Kidney epithelial cell (primary cell): ENCODE measurements around the gene EPN2. TPM values are rescaled to one million over a fixed set of nuclear protein-coding genes. Genes with fewer than 3 reads are reported as not detected.

Source experiments
- DNase-seq: peaks from one replicate; pipeline ENCODE4 v3.0.0-alpha.2; 2010; ENCODE audit warnings: low read depth
- H3K27me3 ChIP-seq: 2 replicates; pipeline ENCODE4 v1.6.0; 2011; ENCODE audit warnings: low read length; ENCODE audit not compliant: control insufficient read depth, insufficient read depth
- H3K36me3 ChIP-seq: 2 replicates; pipeline ENCODE4 v1.5.1; 2011; ENCODE audit warnings: low read length; ENCODE audit not compliant: control insufficient read depth, insufficient read depth
- H3K4me3 ChIP-seq: 2 replicates; pipeline ENCODE4 v1.5.1; 2011; ENCODE audit warnings: low read depth, mild to moderate bottlenecking, control low read depth, low read length
- total RNA-seq: library from RNA; depleted of rRNA; stranded (reverse); fragments of >200 nt; gene quantifications from 2 replicates; pipeline ENCODE4 v1.2.3, GENCODE V29; 2015
- TF ChIP-seq, protein P1 (sequence below): IDR thresholded peaks from 2 replicates; pipeline ENCODE4 v1.5.1; 2011; ENCODE audit warnings: mild to moderate bottlenecking, moderate library complexity, low read length, control low read depth, inconsistent platforms; ENCODE audit not compliant: insufficient read depth, poor library complexity, severe bottlenecking

The EPN2 gene
- total RNA-seq, 1 donor from 2014 or later: 13.7 TPM

DNA sequence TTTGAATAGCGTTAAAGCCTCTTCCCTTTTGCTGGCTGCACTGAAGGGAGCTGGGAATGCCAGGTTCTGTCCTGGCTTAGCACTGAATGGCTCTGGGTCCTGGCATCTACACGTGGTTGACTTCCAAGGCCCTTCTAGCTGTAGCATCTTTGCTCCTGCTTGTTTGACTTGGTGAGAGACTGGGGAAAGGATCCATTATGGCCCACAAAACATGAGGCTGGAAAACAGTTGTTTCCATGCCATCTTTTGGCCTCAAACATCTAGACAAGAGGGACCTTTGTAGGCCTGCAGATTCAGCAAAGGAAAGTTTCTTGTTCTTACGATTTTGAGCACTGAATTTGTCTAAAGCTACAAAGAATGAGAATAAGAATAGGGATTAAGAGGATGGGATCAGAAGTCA lies 32.5 kb downstream of the EPN2 start:
- DNase-seq: no peak
- Histone ChIP-seq H3K4me3 (no peak overlapping the region), H3K27me3 (no peaks in the 10 kb centered on the region), H3K36me3 (peaks cover 1% of the 10 kb centered on the region)
- TF ChIP-seq, protein P1, sequence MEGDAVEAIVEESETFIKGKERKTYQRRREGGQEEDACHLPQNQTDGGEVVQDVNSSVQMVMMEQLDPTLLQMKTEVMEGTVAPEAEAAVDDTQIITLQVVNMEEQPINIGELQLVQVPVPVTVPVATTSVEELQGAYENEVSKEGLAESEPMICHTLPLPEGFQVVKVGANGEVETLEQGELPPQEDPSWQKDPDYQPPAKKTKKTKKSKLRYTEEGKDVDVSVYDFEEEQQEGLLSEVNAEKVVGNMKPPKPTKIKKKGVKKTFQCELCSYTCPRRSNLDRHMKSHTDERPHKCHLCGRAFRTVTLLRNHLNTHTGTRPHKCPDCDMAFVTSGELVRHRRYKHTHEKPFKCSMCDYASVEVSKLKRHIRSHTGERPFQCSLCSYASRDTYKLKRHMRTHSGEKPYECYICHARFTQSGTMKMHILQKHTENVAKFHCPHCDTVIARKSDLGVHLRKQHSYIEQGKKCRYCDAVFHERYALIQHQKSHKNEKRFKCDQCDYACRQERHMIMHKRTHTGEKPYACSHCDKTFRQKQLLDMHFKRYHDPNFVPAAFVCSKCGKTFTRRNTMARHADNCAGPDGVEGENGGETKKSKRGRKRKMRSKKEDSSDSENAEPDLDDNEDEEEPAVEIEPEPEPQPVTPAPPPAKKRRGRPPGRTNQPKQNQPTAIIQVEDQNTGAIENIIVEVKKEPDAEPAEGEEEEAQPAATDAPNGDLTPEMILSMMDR: no peak

DNA sequence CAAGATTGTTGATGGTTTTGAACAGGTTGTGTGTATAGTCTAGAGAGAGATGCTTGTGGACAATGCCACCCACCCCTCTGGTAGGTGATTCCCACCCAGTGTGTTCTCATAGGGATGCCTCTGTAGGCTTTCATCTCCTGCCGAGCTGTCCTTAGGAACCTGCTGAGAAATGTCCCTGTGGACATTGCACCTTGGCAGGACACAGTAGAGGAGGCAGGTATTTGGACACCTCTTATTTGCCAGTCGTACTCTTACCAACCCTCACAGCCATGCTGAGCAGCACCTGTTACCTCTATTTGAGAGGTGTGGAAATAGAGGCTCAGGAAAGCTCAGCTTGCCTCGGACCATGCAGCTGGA lies 33.2 kb downstream of the EPN2 start:
- Histone ChIP-seq H3K36me3 (peaks cover 1% of the 10 kb centered on the region), H3K4me3 (no peak overlapping the region), H3K27me3 (no peaks in the 10 kb centered on the region)
- TF ChIP-seq, protein P1: no peak
- no peak for DNase-seq

DNA sequence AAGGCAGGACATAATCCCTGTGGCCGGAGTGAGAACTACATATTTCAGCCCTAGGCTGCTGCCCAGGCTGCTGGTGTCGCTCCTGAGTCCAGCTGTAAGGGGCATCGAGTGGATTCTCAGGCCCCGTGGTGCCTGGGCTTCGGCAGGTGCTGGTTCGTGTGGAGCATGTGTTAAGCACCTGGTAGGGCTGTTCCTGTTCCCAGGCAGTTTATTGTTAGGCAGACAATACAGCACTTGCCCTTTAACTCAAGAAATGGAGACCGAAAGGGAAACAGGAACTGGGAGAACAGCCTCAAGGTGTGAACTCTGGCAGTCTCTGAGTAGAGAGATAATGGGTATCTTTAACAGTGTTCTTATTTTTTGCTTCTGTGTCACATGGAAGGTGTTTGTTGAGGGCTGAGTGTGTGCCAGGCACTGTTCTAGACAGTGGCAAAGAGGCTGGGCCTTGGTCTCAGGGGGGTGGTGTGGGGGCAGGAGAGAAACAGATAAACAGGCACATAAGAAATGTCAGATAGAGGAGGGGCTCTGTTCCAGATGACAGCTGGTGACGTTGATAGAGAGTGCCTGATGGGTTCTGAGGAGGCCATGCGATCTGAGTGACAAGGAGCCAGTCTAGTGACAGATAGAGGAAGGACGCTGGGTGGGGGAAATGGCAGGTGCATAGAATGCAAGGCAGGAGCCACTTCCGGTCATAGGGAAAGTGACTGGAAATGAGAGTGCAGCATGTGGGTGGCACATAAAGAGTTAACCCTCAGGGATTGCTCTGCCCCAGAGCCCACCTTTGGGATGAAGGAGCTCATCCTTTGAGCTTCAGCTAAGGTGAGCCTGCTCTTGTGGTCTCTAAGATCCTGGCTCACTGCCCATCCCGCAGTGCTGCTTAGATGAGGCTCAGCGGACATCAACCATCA lies 33.8 kb downstream of the EPN2 start:
- DNase-seq: no peak
- H3K4me3 ChIP-seq: no peak overlapping the region
- H3K36me3 ChIP-seq: peaks cover 1% of the 10 kb centered on the region
- TF ChIP-seq, protein P1: no peak
- H3K27me3 ChIP-seq: no peaks in the 10 kb centered on the region

DNA sequence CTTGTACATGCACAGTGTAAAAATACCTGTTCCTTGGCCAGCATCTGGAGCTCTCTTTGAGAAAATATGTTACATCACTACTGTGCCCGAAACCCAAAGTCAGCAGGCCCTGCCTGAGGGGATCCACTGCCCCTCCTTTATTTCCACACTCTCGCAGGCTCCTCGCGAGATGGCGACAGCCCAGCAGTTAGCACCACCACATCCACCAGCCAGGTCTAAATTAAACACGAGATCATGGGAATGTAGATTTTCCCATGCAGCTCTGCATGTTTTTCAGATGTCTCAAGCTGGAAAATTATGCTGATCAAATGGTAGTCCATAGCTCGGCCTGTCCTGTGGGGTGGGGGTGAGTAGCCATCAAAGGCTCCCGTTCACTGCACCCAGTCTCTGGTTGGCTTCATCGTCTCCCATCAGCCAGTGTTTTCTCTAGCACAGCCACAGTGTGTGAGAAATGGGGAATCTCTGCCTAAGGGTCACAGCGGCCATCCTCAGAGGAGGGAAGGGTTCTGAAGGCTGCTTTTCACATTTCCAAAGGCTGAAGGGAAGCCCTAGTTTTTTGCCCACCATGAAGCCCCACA lies 34.7 kb downstream of the EPN2 start:
- no peak for DNase-seq
- TF ChIP-seq, protein P1: no peak
- peaks cover 1% of the 10 kb centered on the region for H3K36me3 ChIP-seq

DNA sequence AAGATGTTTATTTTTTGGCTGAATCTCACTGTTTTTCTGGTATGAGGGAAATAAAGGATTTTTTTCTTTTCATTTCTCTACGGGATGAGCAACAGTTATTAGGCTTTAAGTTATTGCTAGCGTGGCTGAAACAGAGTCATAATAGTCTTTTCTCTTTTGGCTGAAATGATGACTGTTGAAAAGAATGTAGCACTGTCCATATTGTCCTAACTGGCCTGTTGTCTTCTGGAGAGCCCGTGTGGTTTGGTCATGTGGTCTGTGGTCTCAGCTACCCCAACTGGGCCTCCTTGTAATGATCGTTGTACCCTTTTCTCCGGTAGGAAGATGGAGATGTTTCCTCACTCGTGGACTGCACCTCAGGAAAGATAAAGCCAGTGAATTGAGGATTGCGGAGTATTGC lies 36.6 kb downstream of the EPN2 start:
- Histone ChIP-seq H3K36me3 (peaks cover 1% of the 10 kb centered on the region), H3K4me3 (no peak overlapping the region), H3K27me3 (no peaks in the 10 kb centered on the region)
- TF ChIP-seq, protein P1: no peak
- no peak for DNase-seq

More for the DNA sequence above, 34.7 kb downstream of the EPN2 start:
- Histone ChIP-seq H3K27me3 (no peaks in the 10 kb centered on the region), H3K4me3 (no peak overlapping the region)
